DND-41 (cell line): ENCODE measurements around the gene NUAK1.

Experiments
- ATAC-seq: fragments of 200-7000 bp; cut with Tn5 transposase; 3 replicates; pipeline ENCODE4 v1.9.1; 2021; ENCODE audit warnings: low read depth; ENCODE audit not compliant: insufficient read depth
- DNase-seq: peaks from one replicate; pipeline ENCODE4 v3.0.0-alpha.2; 2020
- H2AFZ ChIP-seq: 2 replicates; pipeline ENCODE4 v1.6.0; 2012; ENCODE audit warnings: low read depth, low read length
- H3K27ac ChIP-seq: 2 replicates; pipeline ENCODE4 v1.5.1; 2012; ENCODE audit warnings: low read length, inconsistent platforms
- H3K27me3 ChIP-seq: fragments of 200-600 bp; sonication (generic); 2 replicates; pipeline ENCODE4 v1.6.0; 2012; ENCODE audit warnings: low read length, mild to moderate bottlenecking, inconsistent platforms; ENCODE audit not compliant: insufficient read depth, poor library complexity
- H3K36me3 ChIP-seq: 2 replicates; pipeline ENCODE4 v1.5.1; 2012; ENCODE audit warnings: low read length, inconsistent platforms; ENCODE audit not compliant: insufficient read depth
- H3K4me1 ChIP-seq: 2 replicates; pipeline ENCODE4 v1.5.1; 2012; ENCODE audit warnings: mild to moderate bottlenecking, low read length; ENCODE audit not compliant: insufficient read depth
- H3K4me2 ChIP-seq: 2 replicates; pipeline ENCODE4 v1.6.0; 2012; ENCODE audit warnings: mild to moderate bottlenecking, moderate library complexity, low read length, inconsistent platforms; ENCODE audit not compliant: insufficient read depth
- H3K4me3 ChIP-seq, 2 experiments: fragments of 200-600 bp in 1 of 2; shearing (Covaris generic) in 1 of 2; 2 replicates each; pipeline ENCODE4 v1.5.1; 2012 to 2016; ENCODE audit warnings: inconsistent platforms in 2 of 2, low read length in 2 of 2, mild to moderate bottlenecking in 2 of 2, low read depth in 1 of 2, moderate library complexity in 1 of 2
- H3K79me2 ChIP-seq: 2 replicates; pipeline ENCODE4 v1.6.0; 2012; ENCODE audit warnings: low read length, inconsistent platforms; ENCODE audit not compliant: insufficient read depth
- H3K9ac ChIP-seq: 2 replicates; pipeline ENCODE4 v1.6.0; 2012; ENCODE audit warnings: low read depth, mild to moderate bottlenecking, inconsistent platforms, low read length, moderate library complexity
- H3K9me3 ChIP-seq: 2 replicates; pipeline ENCODE4 v1.5.1; 2012; ENCODE audit warnings: low read length, moderate library complexity, mild to moderate bottlenecking, inconsistent platforms; ENCODE audit not compliant: insufficient read depth, severe bottlenecking
- H4K20me1 ChIP-seq: 2 replicates; pipeline ENCODE4 v1.6.0; 2012; ENCODE audit warnings: low read length; ENCODE audit not compliant: insufficient read depth
- EZH2 ChIP-seq: IDR thresholded peaks from 3 replicates; pipeline ENCODE4 v1.6.1; 2012; ENCODE audit warnings: borderline replicate concordance, low read depth, mild to moderate bottlenecking, moderate library complexity, low read length, inconsistent platforms; ENCODE audit not compliant: severe bottlenecking
- TF ChIP-seq, protein P1 (sequence below): IDR thresholded peaks from 2 replicates; pipeline ENCODE4 v1.5.1; 2012; ENCODE audit warnings: borderline replicate concordance, low read length, moderate library complexity, mild to moderate bottlenecking; ENCODE audit not compliant: poor library complexity, severe bottlenecking; ENCODE audit errors: extremely low read depth

Gene NUAK1

GRCh38 chr12:106072751-106073150 lies 66.0 kb downstream of the NUAK1 start:
- no peak overlapping the region for H3K9ac ChIP-seq
- TF ChIP-seq, protein P1, sequence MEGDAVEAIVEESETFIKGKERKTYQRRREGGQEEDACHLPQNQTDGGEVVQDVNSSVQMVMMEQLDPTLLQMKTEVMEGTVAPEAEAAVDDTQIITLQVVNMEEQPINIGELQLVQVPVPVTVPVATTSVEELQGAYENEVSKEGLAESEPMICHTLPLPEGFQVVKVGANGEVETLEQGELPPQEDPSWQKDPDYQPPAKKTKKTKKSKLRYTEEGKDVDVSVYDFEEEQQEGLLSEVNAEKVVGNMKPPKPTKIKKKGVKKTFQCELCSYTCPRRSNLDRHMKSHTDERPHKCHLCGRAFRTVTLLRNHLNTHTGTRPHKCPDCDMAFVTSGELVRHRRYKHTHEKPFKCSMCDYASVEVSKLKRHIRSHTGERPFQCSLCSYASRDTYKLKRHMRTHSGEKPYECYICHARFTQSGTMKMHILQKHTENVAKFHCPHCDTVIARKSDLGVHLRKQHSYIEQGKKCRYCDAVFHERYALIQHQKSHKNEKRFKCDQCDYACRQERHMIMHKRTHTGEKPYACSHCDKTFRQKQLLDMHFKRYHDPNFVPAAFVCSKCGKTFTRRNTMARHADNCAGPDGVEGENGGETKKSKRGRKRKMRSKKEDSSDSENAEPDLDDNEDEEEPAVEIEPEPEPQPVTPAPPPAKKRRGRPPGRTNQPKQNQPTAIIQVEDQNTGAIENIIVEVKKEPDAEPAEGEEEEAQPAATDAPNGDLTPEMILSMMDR, result no peak
- TF ChIP-seq EZH2, result no peak
- H3K4me1 ChIP-seq, result no peaks in the 10 kb centered on the region
- no peak overlapping the region for H3K27ac ChIP-seq
- H3K9me3 ChIP-seq, result no peaks in the 10 kb centered on the region
- ATAC-seq, result no peak
- DNase-seq, result no peak
- H3K36me3 ChIP-seq, result no peaks in the 10 kb centered on the region
- no peak overlapping the region for H3K4me2 ChIP-seq
- no peak overlapping the region for H2AFZ ChIP-seq
- no peak overlapping the region for H3K4me3 ChIP-seq
- no peaks in the 10 kb centered on the region for H3K79me2 ChIP-seq
- peaks cover 9% of the 10 kb centered on the region for H3K27me3 ChIP-seq
- no peaks in the 10 kb centered on the region for H4K20me1 ChIP-seq

GRCh38 chr12:106071686-106072085 lies 67.1 kb downstream of the NUAK1 start:
- Histone ChIP-seq H3K4me2 (no peak overlapping the region), H3K27me3 (peaks cover 9% of the 10 kb centered on the region), H4K20me1 (no peaks in the 10 kb centered on the region), H3K36me3 (no peaks in the 10 kb centered on the region), H3K4me3 (no peak overlapping the region), H2AFZ (no peak overlapping the region), H3K27ac (no peak overlapping the region), H3K9ac (no peak overlapping the region), H3K79me2 (no peaks in the 10 kb centered on the region), H3K9me3 (no peaks in the 10 kb centered on the region), H3K4me1 (no peaks in the 10 kb centered on the region)
- DNase-seq (no peak), ATAC-seq (no peak)
- no peak for TF ChIP-seq EZH2
- TF ChIP-seq, protein P1, result no peak

GRCh38 chr12:106070611-106071010 lies 68.1 kb downstream of the NUAK1 start:
- ATAC-seq, result no peak
- Histone ChIP-seq H4K20me1 (no peaks in the 10 kb centered on the region), H2AFZ (no peak overlapping the region), H3K9me3 (no peaks in the 10 kb centered on the region), H3K36me3 (no peaks in the 10 kb centered on the region), H3K27me3 (peaks cover 4% of the 10 kb centered on the region), H3K9ac (no peak overlapping the region), H3K4me2 (no peak overlapping the region), H3K4me1 (no peaks in the 10 kb centered on the region), H3K27ac (no peak overlapping the region), H3K79me2 (no peaks in the 10 kb centered on the region), H3K4me3 (no peak overlapping the region)
- no peak for TF ChIP-seq EZH2
- TF ChIP-seq, protein P1, result no peak
- no peak for DNase-seq

DNA sequence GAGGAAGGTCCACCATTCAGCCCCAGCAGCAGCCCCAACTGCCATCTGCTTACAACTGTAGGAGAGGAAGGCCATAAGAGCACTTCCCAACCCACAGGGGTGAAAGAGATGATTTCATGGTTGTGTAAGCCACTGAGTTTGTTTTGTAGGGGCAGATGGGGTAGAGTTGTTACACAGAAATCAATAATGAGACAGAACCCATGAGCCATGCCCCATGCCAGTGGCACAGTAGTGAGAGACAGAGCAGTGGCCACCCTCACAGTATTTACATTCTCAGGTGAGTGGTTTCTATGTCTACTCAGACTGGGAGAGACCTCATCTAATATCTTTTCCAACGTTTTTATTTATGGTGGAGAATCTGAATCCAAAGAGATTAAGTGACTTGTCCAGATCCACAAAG lies 68.6 kb downstream of the NUAK1 start:
- H3K36me3 ChIP-seq, result no peaks in the 10 kb centered on the region
- H3K4me1 ChIP-seq, result no peaks in the 10 kb centered on the region
- no peak overlapping the region for H3K4me2 ChIP-seq
- TF ChIP-seq, protein P1, result no peak
- TF ChIP-seq EZH2, result no peak
- H4K20me1 ChIP-seq, result no peaks in the 10 kb centered on the region
- H3K9me3 ChIP-seq, result no peaks in the 10 kb centered on the region
- H3K27me3 ChIP-seq, result peaks cover 4% of the 10 kb centered on the region
- DNase-seq (no peak), ATAC-seq (no peak)
- no peak overlapping the region for H3K9ac ChIP-seq
- H3K79me2 ChIP-seq, result no peaks in the 10 kb centered on the region
- no peak overlapping the region for H2AFZ ChIP-seq
- no peak overlapping the region for H3K4me3 ChIP-seq
- H3K27ac ChIP-seq, result no peak overlapping the region
